Bone marrow (tissue), 2 donors: Measurements from ENCODE around the gene DEPDC5.

ENCODE experiments used
- DNase-seq, 2 donors: peaks; one replicate each; lab custom pipeline; 2025; lab: John Stamatoyannopoulos, UW

The DEPDC5 gene

DNA sequence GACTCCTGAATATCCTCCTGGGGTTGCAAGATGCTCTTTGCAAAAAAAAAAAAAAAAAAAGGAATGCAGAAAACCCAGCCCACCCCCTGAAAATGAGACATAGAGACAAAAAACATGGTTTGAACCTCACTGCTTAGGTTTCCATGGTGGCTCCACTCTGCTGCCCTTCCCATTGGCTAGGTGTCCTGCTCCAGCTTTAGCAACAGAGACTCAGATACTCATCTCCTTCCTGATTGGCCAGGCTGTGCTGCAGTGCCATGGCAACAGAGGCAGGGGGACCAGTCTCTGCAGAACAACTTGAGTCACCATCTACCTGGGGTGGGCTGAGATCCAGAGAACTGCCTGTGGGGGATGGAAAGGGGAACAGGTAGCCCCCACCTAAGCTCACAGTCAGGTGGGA lies 173.2 kb downstream of the DEPDC5 start:
- no peak for DNase-seq

GRCh38 chr22:31927562-31927961 lies 173.7 kb downstream of the DEPDC5 start:
- DNase-seq, result no peak

DNA sequence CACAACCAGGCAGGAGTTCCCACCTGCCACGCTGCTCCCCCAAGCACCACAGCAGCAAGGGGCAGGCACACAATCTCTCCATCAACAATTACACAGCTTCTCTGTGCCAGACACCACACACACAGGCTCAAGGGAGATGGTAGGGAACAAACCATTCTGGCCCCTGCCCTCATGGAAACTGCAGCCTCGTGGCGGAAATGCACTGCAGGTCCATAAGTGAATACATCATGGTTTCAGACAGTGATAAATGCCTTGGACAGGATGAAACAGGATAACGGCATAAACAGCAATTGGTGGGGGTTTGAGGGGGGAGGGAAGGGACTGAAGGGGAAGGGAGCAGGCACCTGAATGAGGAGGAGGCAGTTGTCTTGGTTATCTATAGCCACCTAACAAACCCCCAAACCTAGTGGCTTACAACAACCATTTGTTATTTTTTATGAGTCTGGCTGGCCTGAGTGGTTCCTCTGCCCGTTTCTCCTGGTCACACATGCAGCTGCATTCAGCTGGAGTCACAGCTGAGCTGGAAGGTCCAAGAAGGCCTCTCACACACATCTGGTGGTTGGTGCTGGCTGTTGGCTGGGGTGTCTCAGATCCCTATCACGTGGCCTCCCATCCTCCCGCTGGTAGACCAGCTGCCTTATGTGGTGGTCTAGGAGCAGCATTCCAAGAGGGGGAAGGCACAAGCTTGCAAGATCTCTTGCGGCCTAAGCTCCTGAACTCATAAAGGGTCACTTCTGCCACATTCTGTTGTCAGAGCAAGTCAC lies 175.5 kb downstream of the DEPDC5 start:
- DNase-seq, result no peak

GRCh38 chr22:31932863-31933262 lies 179.0 kb downstream of the DEPDC5 start:
- DNase-seq, result no peak

DNA sequence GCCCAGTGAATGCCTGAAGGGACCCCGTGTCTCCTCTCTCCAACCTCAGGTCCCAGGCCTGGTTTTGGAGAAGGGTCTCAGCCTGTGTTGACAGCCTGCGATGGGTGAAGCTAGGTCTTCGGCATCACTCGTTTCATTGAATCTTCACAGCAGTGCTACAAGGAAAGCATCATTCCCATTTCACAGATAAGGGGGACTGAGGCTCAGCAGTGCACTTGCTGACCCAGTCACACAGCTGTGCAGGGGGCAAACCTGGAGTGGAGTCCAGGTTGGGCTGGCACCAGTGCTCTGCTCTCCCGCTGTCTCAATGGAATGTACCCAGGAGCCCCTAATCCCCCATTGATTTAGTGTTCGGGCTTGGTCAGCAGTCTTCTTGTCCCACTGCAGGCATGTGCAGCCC lies 179.6 kb downstream of the DEPDC5 start:
- no peak for DNase-seq

DNA sequence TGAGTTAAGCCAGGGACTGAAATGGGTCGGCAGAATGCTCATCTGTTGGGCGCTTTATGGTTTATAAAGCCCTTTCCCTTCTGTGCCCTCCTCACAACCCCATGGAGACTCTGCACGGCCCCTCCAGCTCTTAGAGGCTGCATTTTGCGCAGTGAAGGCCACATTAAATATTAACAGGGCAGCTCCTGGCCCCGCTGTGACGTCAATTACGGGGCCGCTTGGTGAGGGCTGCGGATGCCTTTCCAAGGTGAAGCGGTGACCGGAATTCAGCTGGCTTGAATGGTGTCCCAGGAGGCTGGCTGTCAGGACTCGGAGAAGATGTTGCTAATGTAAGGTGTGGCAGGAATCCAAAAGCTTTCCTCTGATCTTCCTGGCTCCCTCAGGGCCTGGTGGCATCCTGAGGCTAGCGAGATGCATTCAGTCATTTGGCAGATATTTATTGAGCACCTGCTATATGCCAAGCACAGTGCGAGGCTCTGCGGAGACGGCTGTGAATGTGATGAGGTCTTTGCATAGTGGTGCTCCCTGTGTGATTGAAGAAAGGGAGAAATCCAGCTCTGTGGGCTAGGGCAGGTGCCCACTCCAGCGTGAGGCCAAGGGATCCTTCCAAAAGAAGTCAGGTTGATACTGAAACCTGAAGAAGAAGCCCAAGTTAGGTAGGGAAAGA lies 180.1 kb downstream of the DEPDC5 start:
- DNase-seq, result no peak

GRCh38 chr22:31935961-31936635 lies 182.3 kb downstream of the DEPDC5 start:
- DNase-seq, result no peak

DNA sequence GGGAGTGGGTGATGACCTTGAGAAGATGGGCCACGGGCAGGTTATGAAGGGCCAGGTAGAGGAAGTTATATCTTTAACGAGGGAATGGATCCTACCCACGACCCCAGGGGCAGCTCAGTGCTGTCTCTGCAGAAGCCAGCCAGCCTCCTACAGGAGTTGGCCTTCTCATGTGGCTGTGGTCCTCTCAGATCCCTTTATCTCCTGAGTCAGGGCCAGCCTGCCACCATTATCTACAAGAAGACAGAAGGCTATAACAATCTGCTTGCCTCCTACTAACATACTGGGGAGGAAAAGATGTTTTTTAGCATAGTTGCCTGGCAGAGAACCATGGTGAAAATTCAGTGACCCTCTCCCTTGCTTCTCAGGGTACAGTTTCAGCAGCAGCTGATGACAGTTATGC lies 183.5 kb downstream of the DEPDC5 start:
- no peak for DNase-seq

- DNase-seq, result no peak
These were observed 184.5 kb downstream of the DEPDC5 start for GRCh38 chr22:31938296-31938695.

DNA sequence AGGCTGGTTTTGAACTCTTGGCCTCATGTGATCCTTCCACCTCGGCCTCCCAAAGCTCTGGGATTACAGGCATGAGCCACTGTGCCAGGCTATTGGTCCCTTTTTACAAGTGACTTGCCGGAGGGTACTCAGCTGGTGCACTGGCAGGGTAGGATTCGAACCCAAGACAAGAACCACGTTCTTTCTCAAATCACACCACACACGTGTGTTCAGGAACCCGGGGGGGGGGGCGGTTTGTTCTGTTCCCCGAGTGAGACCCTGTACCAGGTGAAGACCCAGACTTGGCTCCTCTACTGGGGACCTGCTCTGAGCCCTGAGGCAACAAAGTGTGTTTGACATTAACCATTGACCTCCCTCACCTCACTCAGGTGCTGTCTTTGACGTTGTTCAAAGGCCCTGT lies 186.7 kb downstream of the DEPDC5 start:
- DNase-seq, result no peak

- no peak for DNase-seq
These were observed 188.3 kb downstream of the DEPDC5 start for GRCh38 chr22:31942091-31942490.

- no peak for DNase-seq
These were observed 189.6 kb downstream of the DEPDC5 start for GRCh38 chr22:31943206-31943977.

DNA sequence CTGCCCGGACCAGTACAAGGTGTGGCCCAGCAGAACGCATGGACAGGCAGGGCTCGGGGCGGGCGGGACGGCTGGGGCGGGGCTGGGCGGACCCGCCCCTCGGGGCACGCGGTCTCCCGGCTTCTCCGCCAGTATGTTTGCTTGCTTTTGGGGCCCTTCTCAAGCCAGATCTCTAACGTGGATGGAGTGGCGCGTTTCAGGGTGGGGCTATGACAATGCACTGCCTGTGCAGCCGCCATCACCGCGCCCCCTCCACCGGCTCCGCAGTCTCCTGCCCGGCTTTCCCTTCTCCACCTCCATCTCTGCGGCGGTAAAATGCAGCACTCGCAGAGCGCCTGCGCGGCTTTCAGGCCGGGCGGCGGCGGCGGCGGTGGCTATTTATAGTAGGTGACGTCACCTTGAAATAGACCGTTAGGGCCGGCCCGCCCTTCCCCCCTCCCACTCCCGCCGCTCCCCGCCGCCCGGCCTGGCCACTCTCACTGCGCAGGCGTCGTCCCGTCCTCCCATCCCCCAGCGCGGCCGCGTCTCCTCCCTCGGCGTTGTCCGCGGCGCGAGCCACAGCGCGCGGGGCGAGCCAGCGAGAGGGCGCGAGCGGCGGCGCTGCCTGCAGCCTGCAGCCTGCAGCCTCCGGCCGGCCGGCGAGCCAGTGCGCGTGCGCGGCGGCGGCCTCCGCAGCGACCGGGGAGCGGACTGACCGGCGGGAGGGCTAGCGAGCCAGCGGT lies 190.3 kb downstream of the DEPDC5 start, which contains the start of gene YWHAH:
TSS of gene YWHAH (plus strand) at position 558 of the 722 bp plus-strand sequence. CDS start 199 bp downstream, outside the sequence.
- DNase-seq, result peak; percentile 86 to 87

DNA sequence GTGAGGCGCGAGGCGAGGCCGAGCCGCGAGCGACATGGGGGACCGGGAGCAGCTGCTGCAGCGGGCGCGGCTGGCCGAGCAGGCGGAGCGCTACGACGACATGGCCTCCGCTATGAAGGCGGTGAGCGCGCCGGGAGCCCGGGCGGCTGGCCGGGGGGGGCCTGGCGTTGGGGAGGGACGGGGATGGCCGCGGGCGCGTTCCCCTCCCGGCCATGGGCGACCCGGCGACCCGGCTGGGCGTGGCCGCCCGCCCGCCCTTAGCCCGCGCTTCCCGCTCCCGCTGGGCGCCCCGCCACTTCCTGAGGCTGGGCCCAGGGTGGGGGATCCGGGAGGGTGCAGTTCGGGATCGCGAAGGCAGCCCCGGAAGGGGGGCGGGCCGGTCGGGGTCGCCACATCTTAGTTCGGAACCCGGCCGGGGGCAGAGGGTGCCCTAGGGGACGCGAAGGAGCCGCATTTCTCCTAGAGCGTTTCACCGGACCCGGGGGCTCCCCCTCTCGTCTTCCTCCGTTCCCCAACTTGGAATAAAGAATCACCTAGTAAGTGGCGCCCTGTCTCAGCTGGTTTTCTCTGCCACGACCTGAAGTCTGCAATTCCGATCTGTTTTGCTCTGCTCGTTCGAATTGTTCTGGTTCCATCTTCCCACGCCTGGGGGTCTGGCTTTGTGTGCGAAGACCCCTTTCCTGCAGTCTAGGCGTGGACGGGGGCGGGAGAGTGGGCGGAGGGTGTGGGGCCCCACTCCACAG lies 191.1 kb downstream of the DEPDC5 start:
- DNase-seq, result no peak

- no peak for DNase-seq
These were observed 191.6 kb downstream of the DEPDC5 start for GRCh38 chr22:31945443-31945855.

DNA sequence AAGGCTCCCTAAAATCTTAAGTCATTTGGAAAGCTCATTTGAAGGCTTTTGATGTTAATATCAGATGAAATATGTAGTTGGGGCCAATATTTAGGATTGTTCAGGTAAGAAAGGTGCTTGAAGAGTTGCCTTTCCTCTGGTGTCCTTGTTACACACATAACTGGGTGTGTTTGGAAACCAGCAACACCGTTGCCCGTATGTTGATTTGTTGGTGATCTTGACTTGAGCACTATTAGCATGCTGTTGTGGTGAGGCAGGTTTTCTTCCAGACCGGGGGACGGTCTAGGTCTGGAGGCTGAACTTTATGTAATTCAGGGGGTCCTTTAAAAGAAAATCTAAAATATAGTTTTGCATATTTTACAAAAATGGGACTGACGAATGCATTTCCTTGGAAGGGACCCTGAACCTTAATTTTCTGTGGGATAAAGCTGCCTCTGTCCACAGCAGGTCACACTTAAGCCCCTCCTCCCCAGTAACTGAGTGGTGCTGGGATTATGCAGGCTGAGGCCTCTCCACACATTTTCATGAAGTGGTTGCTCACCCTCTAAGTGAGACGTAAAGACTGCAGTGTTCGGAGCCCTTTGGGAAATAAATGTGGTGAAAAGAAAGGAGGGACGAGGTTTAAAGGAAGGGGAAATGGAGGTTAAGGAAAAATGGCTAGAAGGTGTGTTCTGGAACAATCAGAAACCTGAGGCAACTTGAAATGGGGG lies 192.3 kb downstream of the DEPDC5 start:
- no peak for DNase-seq

GRCh38 chr22:31947296-31947695 lies 193.5 kb downstream of the DEPDC5 start:
- peak in 1 of 2 donors; percentile 48 for DNase-seq

DNA sequence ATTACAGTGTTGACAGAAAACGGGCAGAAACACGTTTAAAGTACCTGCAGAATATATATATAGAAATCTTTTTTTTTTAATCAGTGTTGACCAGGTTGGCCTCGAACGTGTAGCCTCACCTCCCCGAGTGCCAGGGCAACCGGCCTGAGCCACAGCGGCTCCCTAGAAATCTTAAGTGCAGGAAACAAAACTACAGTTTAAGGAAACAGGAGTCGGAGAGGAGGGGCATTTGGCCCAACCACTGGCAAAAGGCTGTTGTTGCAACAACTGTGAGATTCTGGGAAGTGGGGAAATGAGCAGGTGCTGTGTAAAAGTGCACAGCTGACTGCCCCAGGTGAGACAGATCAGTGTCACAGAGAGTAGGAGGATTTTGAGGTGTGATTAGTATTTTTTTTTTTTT lies 194.2 kb downstream of the DEPDC5 start:
- no peak for DNase-seq

DNA sequence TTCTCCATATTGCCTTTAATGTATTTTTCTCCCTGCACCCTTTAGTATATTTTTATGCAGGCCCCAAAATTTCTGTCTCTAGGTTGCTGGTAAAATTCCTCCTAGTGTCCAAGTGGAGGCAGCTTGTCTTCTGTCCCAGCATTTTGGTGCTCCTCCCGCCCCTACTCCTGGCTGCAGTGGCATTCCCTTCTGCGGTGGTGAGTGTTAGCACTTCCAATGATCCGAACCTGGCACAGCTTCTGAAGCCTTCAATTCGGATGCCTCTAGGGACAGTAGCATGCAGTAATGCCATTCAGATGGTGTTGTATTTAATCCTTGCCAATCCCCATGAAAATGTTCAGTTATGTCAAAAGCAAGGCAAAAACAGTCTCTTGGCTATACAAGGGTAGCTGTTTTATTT lies 196.4 kb downstream of the DEPDC5 start:
- DNase-seq, result no peak
